GM18907 (cell line): ENCODE data around the gene UGGT1.

ENCODE experiments used
- ATAC-seq: cut with Tn5 transposase; IDR thresholded peaks from one replicate; pipeline ENCODE4 v1.9.1; 2021; ENCODE audit warnings: mild to moderate bottlenecking, moderate library complexity; ENCODE audit not compliant: unreplicated experiment

The UGGT1 gene

GRCh38 chr2:128215897-128216642 is 125.1 kb downstream of the UGGT1 start:
- ATAC-seq: no peak

- no peak for ATAC-seq
Measured at GRCh38 chr2:128217671-128218070, 126.7 kb downstream of the UGGT1 start.

GRCh38 chr2:128219891-128220290 is 128.9 kb downstream of the UGGT1 start:
- no peak for ATAC-seq

- ATAC-seq: no peak
Measured at GRCh38 chr2:128227862-128228261, 136.9 kb downstream of the UGGT1 start.

GRCh38 chr2:128228894-128229293 is 137.9 kb downstream of the UGGT1 start:
- ATAC-seq: no peak

- ATAC-seq: peak; percentile 98
Measured at GRCh38 chr2:128232965-128233789, 142.2 kb downstream of the UGGT1 start.

- peak; percentile 3 for ATAC-seq
Measured at GRCh38 chr2:128233790-128234395, 142.9 kb downstream of the UGGT1 start.

- ATAC-seq: no peak
Measured at GRCh38 chr2:128234613-128235012, 143.6 kb downstream of the UGGT1 start.

- ATAC-seq: no peak
Measured at GRCh38 chr2:128235581-128235980, 144.6 kb downstream of the UGGT1 start.

- ATAC-seq: no peak
Measured at GRCh38 chr2:128236491-128237035, 145.6 kb downstream of the UGGT1 start.

GRCh38 chr2:128237081-128237534 is 146.1 kb downstream of the UGGT1 start:
- ATAC-seq: no peak

- ATAC-seq: no peak
Measured at GRCh38 chr2:128237911-128238697, 147.1 kb downstream of the UGGT1 start.

GRCh38 chr2:128241896-128242295 is 150.9 kb downstream of the UGGT1 start:
- ATAC-seq: no peak
